ENCODE data around the gene KRTAP2-2. TPM values are rescaled to one million over a fixed set of nuclear protein-coding genes. Genes with fewer than 3 reads are reported as not detected.

KRTAP2-2 gene
- total and polyA plus RNA-seq, 10 of the 15 experiments (the other 5 are each of a cell fraction or from before 2014, with no cell fraction given) = not detected

- H3K27ac ChIP-seq (ENCODE audit: control insufficient read depth, insufficient read depth) = no peak overlapping the region
- DNase-seq (ENCODE audit: low read depth, low spot score) = no peak
- no peak overlapping the region for H3K4me3 ChIP-seq
- ChIA-PET POLR2A (no interaction called here), CTCF (no interaction called here), SMC1A (ENCODE audit: uncharacterized antibody, unreplicated experiment) (no interaction called here), RAD21 (ENCODE audit: unreplicated experiment) (no interaction called here)
- H3K9ac ChIP-seq (ENCODE audit: control insufficient read depth, insufficient read depth, low read length) = no peak overlapping the region
- ATAC-seq = no peak
- no peaks in the 10 kb centered on the region for H3K9me3 ChIP-seq (replicated peaks; ENCODE audit: control insufficient read depth, insufficient read depth, low read length)
- no peaks in the 10 kb centered on the region for H4K20me1 ChIP-seq (ENCODE audit: control insufficient read depth, insufficient read depth)
- no TSS peak for BruUV-seq (replicated peaks)
- intact Hi-C loops (cut with micrococcal nuclease; ENCODE audit: unreplicated experiment) (no loop called here), in situ Hi-C loops (cut with MboI) (no loop called here)
- WGBS (ENCODE audit: insufficient coverage, insufficient replicate concordance, low lambda C conversion rate, missing lambda C conversion rate) = 2% methylated on average over 4 of the region's 4 CpGs
- H2AFZ ChIP-seq (ENCODE audit: control insufficient read depth, low read depth, low read length) = no peak overlapping the region
- H3K27me3 ChIP-seq (replicated peaks in 1 of 2; ENCODE audit: control insufficient read depth in 2 of 2, insufficient read depth in 2 of 2, low read length in 1 of 2) = no peaks in the 10 kb centered on the region; a peak in 1 of 4 replicates
- no peak overlapping the region for H3K4me2 ChIP-seq (ENCODE audit: control insufficient read depth, insufficient read depth)
- no peaks in the 10 kb centered on the region for H3K4me1 ChIP-seq (ENCODE audit: control insufficient read depth, insufficient read depth, low read length)
- H3K79me2 ChIP-seq (ENCODE audit: control insufficient read depth, insufficient read depth, low read length) = no peaks in the 10 kb centered on the region
- TF ChIP-seq, protein P1, sequence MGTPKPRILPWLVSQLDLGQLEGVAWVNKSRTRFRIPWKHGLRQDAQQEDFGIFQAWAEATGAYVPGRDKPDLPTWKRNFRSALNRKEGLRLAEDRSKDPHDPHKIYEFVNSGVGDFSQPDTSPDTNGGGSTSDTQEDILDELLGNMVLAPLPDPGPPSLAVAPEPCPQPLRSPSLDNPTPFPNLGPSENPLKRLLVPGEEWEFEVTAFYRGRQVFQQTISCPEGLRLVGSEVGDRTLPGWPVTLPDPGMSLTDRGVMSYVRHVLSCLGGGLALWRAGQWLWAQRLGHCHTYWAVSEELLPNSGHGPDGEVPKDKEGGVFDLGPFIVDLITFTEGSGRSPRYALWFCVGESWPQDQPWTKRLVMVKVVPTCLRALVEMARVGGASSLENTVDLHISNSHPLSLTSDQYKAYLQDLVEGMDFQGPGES (IDR thresholded peaks at IDR 0.05) = no peak
- TF ChIP-seq YY1 (IDR thresholded peaks at IDR 0.05; ENCODE audit: low read depth, low read length) (no peak), SUZ12 (IDR thresholded peaks at IDR 0.05; ENCODE audit: unreplicated experiment) (no peak), YBX1 (IDR thresholded peaks at IDR 0.05) (no peak), TCF7 (IDR thresholded peaks at IDR 0.05; ENCODE audit: borderline replicate concordance) (no peak), MYB (IDR thresholded peaks at IDR 0.05; ENCODE audit: borderline replicate concordance, low read depth, low read length) (no peak), SREBF2 (IDR thresholded peaks at IDR 0.05; ENCODE audit: low read length) (no peak), ZNF207 (IDR thresholded peaks at IDR 0.05; ENCODE audit: borderline replicate concordance) (no peak), GABPA (IDR thresholded peaks at IDR 0.05; ENCODE audit: low read depth) (no peak), ZNF622 (IDR thresholded peaks at IDR 0.05) (no peak), MYC (IDR thresholded peaks at IDR 0.05; ENCODE audit: insufficient read depth, insufficient read length, insufficient replicate concordance, low read length, severe bottlenecking) (no peak), REST (IDR thresholded peaks at IDR 0.05; ENCODE audit: low read depth, low read length) (no peak), EED (IDR thresholded peaks at IDR 0.05; ENCODE audit: low read depth) (no peak)
- TF ChIP-seq, protein P2, sequence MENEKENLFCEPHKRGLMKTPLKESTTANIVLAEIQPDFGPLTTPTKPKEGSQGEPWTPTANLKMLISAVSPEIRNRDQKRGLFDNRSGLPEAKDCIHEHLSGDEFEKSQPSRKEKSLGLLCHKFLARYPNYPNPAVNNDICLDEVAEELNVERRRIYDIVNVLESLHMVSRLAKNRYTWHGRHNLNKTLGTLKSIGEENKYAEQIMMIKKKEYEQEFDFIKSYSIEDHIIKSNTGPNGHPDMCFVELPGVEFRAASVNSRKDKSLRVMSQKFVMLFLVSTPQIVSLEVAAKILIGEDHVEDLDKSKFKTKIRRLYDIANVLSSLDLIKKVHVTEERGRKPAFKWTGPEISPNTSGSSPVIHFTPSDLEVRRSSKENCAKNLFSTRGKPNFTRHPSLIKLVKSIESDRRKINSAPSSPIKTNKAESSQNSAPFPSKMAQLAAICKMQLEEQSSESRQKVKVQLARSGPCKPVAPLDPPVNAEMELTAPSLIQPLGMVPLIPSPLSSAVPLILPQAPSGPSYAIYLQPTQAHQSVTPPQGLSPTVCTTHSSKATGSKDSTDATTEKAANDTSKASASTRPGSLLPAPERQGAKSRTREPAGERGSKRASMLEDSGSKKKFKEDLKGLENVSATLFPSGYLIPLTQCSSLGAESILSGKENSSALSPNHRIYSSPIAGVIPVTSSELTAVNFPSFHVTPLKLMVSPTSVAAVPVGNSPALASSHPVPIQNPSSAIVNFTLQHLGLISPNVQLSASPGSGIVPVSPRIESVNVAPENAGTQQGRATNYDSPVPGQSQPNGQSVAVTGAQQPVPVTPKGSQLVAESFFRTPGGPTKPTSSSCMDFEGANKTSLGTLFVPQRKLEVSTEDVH (IDR thresholded peaks at IDR 0.05; ENCODE audit: low read depth, partially characterized antibody) = no peak
- H3K36me3 ChIP-seq (ENCODE audit: control insufficient read depth in 2 of 2, insufficient read depth in 2 of 2, low read length in 1 of 2) = no peaks in the 10 kb centered on the region
- no peak for FAIRE-seq
Measured at GRCh38 chr17:41082626-41083025, 27.6 kb upstream of the KRTAP2-2 start.

All from GM12878 (cell line).